Measurements from ENCODE around the gene UBQLN1.

- no peak for TF ChIP-seq EZH2 (IDR thresholded peaks at IDR 0.05; ENCODE audit: borderline replicate concordance, insufficient read depth, low read length, poor library complexity, severe bottlenecking)
- TF ChIP-seq CTCF (IDR thresholded peaks at IDR 0.05; ENCODE audit: poor library complexity, severe bottlenecking), result no peak
These were observed 36.4 kb upstream of the UBQLN1 start for GRCh38 chr9:83744206-83744605.
